ENCODE measurements around the gene DHRS3. TPM values are rescaled to one million over a fixed set of nuclear protein-coding genes. Genes with fewer than 3 reads are reported as not detected.

DHRS3 gene
- total and polyA plus RNA-seq, 10 of the 15 experiments (the other 5 are each of a cell fraction or from before 2014, with no cell fraction given): 0.23 to 29.7 (median 1.2) TPM

GRCh38 chr1:12548973-12549459 is 69.0 kb downstream of the DHRS3 start (continued):
- TF ChIP-seq BMI1 (IDR thresholded peaks at IDR 0.05; ENCODE audit: borderline replicate concordance): no peak
- TF ChIP-seq IRF3 (IDR thresholded peaks at IDR 0.05): no peak
- no peak for TF ChIP-seq ZBTB33 (IDR thresholded peaks at IDR 0.05)
- TF ChIP-seq EZH2 (IDR thresholded peaks at IDR 0.05; ENCODE audit: borderline replicate concordance, control insufficient read depth, low read depth, low read length): no peak
- no peak for TF ChIP-seq ZNF274 (IDR thresholded peaks at IDR 0.05; ENCODE audit: insufficient read depth, insufficient read length)
- no peak for TF ChIP-seq SKIL (IDR thresholded peaks at IDR 0.05; ENCODE audit: low read depth, poor library complexity, severe bottlenecking)
- no peak for TF ChIP-seq SP1 (IDR thresholded peaks at IDR 0.05; ENCODE audit: low read depth, low read length)
